Measurements from ENCODE around the gene CEBPB. TPM values are rescaled to one million over a fixed set of nuclear protein-coding genes. Genes with fewer than 3 reads are reported as not detected.

CEBPB gene
- total RNA-seq, 1 experiment from 2014 or later = 183 TPM

DNA sequence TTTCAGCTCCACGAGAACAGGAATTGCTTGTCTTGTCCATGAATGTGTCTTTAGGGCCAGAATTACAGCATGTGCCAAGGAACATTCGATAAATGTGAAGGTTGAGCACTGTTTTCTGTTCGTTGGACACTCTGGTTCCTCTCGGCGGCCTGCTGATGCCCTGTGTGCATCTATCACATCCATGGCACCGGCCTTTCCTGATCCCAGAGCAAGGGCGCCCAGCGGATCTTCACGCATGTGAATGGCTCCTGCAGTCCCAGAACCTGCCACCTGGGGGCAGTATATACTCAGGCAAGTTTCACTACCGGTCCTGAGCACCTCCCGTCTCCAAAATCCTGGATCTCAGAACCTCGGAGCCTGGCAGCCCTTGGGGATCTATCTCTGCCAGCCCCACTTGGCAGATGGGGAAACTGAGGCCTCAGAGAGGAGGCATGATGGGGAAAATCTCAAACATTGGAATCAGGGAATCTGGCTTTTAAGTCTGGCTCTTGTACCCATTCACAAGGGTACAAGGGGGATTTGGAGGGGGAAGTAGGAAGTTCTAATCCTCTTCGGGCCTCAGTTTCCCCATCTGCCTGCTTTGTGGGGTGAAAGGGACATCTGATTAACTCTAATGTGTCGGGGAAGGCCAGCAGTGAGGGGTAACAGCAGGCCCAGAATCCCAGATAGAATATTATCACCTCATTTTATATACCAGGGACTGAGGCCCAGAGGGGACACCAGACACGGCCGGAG lies 4.3 kb upstream of the CEBPB start:
- Histone ChIP-seq H3K4me1 (peaks cover 31% of the 10 kb centered on the region), H3K36me3 (ENCODE audit: control insufficient read depth, insufficient read depth, low read length) (no peaks in the 10 kb centered on the region), H3K9me3 (no peaks in the 10 kb centered on the region), H3K27me3 (replicated peaks; ENCODE audit: control insufficient read depth, insufficient read depth, low read length) (no peaks in the 10 kb centered on the region), H3K4me3 (ENCODE audit: low read depth, low read length) (no peak overlapping the region)
- POLR2A ChIA-PET = interaction anchor here (1.0 kb wide), 1 partner anchor 277 kb away, joined by 5 read pairs; no protein-coding TSS in a partner anchor
- Mint-ChIP-seq H3K4me1 (ENCODE audit: low read depth, unreplicated experiment) (peaks cover 30% of the 10 kb centered on the region), H3K4me3 (ENCODE audit: unreplicated experiment) (no peak overlapping the region), H3K27me3 (ENCODE audit: insufficient read depth, unreplicated experiment) (no peaks in the 10 kb centered on the region), H3K9me3 (ENCODE audit: unreplicated experiment) (no peaks in the 10 kb centered on the region), H3K27ac (ENCODE audit: unreplicated experiment) (peak overlapping the region; percentile 12), H3K36me3 (ENCODE audit: insufficient read depth, unreplicated experiment) (peaks cover 31% of the 10 kb centered on the region)
- TF ChIP-seq, protein P1, sequence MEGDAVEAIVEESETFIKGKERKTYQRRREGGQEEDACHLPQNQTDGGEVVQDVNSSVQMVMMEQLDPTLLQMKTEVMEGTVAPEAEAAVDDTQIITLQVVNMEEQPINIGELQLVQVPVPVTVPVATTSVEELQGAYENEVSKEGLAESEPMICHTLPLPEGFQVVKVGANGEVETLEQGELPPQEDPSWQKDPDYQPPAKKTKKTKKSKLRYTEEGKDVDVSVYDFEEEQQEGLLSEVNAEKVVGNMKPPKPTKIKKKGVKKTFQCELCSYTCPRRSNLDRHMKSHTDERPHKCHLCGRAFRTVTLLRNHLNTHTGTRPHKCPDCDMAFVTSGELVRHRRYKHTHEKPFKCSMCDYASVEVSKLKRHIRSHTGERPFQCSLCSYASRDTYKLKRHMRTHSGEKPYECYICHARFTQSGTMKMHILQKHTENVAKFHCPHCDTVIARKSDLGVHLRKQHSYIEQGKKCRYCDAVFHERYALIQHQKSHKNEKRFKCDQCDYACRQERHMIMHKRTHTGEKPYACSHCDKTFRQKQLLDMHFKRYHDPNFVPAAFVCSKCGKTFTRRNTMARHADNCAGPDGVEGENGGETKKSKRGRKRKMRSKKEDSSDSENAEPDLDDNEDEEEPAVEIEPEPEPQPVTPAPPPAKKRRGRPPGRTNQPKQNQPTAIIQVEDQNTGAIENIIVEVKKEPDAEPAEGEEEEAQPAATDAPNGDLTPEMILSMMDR (IDR thresholded peaks at IDR 0.05; ENCODE audit: insufficient read depth in 1 of 2, low read depth in 1 of 2, low read length in 1 of 2, severe bottlenecking in 1 of 2, unreplicated experiment in 1 of 2) = peak; percentile 99 to 100
- intact Hi-C loops (cut with micrococcal nuclease; ENCODE audit: unreplicated experiment) = loop anchor here (1.0 to 5.0 kb wide), 7 partner anchors 158 to 602 kb away; no protein-coding TSS in a partner anchor
- CTCF ChIA-PET = interaction anchor here (0.6 to 2.5 kb wide), 13 partner anchors 15 to 402 kb away, joined by 3 to 14 read pairs (median 5); partner anchors contain the start of gene PEDS1
- no TSS peak for BruUV-seq (replicated peaks)
- peak; percentile 96 to 99 for DNase-seq

DNA sequence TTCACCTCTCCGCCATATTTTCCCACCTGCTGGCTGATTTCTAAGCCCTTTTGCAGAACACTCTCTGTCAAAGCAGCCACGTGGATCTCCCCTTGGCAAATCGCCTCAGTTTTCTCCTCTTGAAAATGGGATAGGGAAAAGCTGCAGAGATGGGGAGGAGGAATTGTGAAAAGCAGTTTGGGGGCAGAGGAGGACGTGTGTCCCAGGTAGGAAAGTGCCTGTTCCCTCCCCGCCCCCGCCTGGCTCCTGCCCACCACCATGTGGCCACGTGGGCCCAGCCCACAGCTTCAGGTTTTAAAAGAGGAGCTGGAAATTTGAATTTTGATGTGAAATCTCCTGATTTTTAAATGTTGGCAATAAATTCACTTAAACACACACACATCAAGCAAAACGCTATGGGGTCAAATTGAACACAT lies 3.6 kb upstream of the CEBPB start:
- Histone ChIP-seq H3K27me3 (replicated peaks; ENCODE audit: control insufficient read depth, insufficient read depth, low read length) (no peaks in the 10 kb centered on the region), H3K9me3 (no peaks in the 10 kb centered on the region), H3K36me3 (ENCODE audit: control insufficient read depth, insufficient read depth, low read length) (no peaks in the 10 kb centered on the region), H3K4me3 (ENCODE audit: low read depth, low read length) (no peak overlapping the region), H3K4me1 (peaks cover 31% of the 10 kb centered on the region)
- TF ChIP-seq, protein P1 (IDR thresholded peaks at IDR 0.05; ENCODE audit: insufficient read depth in 1 of 2, low read depth in 1 of 2, low read length in 1 of 2, severe bottlenecking in 1 of 2, unreplicated experiment in 1 of 2) = no peak
- no peak for DNase-seq
- H3K36me3 Mint-ChIP-seq (ENCODE audit: insufficient read depth, unreplicated experiment) = peaks cover 38% of the 10 kb centered on the region
- H3K4me3 Mint-ChIP-seq (ENCODE audit: unreplicated experiment) = no peak overlapping the region
- H3K4me1 Mint-ChIP-seq (ENCODE audit: low read depth, unreplicated experiment) = peaks cover 30% of the 10 kb centered on the region
- H3K9me3 Mint-ChIP-seq (ENCODE audit: unreplicated experiment) = no peaks in the 10 kb centered on the region
- peak overlapping the region; percentile 12 for H3K27ac Mint-ChIP-seq (ENCODE audit: unreplicated experiment)
- intact Hi-C loops (cut with micrococcal nuclease; ENCODE audit: unreplicated experiment) = loop anchor here (1.0 to 5.0 kb wide), 7 partner anchors 158 to 602 kb away; no protein-coding TSS in a partner anchor
- CTCF ChIA-PET = interaction anchor here (0.5 to 5.5 kb wide), 23 partner anchors 8 to 943 kb away, joined by 3 to 31 read pairs (median 4); partner anchors contain the start of gene PEDS1
- no TSS peak for BruUV-seq (replicated peaks)
- POLR2A ChIA-PET = interaction anchor here (0.6 to 1.5 kb wide), 4 partner anchors 21 to 323 kb away, joined by 4 to 8 read pairs (median 4); partner anchors contain the start of gene PTPN1
- H3K27me3 Mint-ChIP-seq (ENCODE audit: insufficient read depth, unreplicated experiment) = no peaks in the 10 kb centered on the region

DNA sequence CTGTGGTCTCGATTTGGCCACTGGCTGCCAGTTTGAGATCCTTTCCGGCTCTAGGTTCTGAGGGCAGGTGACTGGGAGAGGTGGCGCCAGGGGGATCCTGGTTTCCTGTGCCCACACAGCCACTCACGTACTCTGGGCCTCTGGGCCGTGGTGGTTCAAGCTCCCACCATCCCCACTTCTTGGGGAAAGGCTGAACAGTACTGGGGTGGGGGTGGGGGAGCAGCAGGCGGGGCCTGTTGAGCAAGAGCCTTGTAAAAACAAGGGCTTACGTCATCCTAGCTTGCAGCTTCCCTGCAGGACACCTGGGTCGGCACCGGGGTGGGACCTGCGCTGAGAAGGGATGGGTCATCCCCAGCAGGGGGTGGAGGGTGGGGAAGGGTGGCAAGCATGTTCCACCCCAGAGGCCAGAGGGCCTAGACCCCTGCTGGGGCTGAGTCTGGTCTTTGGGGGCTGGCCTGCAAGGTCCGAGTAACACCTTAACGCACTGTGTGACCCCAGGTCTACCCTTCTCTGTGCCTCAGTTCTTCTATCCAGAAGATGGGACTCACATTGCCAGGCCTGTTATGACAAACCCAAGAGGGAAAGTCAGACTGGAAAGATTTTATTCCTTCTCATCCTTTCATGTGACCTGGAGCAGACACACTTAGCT lies 3.1 kb upstream of the CEBPB start:
- DNase-seq = peak; percentile 82 to 83
- Mint-ChIP-seq H3K36me3 (ENCODE audit: insufficient read depth, unreplicated experiment) (peaks cover 43% of the 10 kb centered on the region), H3K9me3 (ENCODE audit: unreplicated experiment) (no peaks in the 10 kb centered on the region), H3K27me3 (ENCODE audit: insufficient read depth, unreplicated experiment) (no peaks in the 10 kb centered on the region), H3K27ac (ENCODE audit: unreplicated experiment) (peak overlapping the region; percentile 29), H3K4me1 (ENCODE audit: low read depth, unreplicated experiment) (peaks cover 32% of the 10 kb centered on the region), H3K4me3 (ENCODE audit: unreplicated experiment) (no peak overlapping the region)
- POLR2A ChIA-PET = interaction anchor here (0.6 to 1.5 kb wide), 6 partner anchors 21 to 323 kb away, joined by 3 to 8 read pairs (median 4); partner anchors contain the start of genes PEDS1 and PTPN1
- H3K9me3 ChIP-seq = no peaks in the 10 kb centered on the region
- no peaks in the 10 kb centered on the region for H3K36me3 ChIP-seq (ENCODE audit: control insufficient read depth, insufficient read depth, low read length)
- H3K27me3 ChIP-seq (replicated peaks; ENCODE audit: control insufficient read depth, insufficient read depth, low read length) = no peaks in the 10 kb centered on the region
- CTCF ChIA-PET = interaction anchor here (0.5 to 5.5 kb wide), 28 partner anchors 9 to 943 kb away, joined by 3 to 31 read pairs (median 4); partner anchors contain the start of gene PEDS1
- H3K4me1 ChIP-seq = peaks cover 31% of the 10 kb centered on the region
- TF ChIP-seq, protein P1 (IDR thresholded peaks at IDR 0.05; ENCODE audit: insufficient read depth in 1 of 2, low read depth in 1 of 2, low read length in 1 of 2, severe bottlenecking in 1 of 2, unreplicated experiment in 1 of 2) = no peak
- intact Hi-C loops (cut with micrococcal nuclease; ENCODE audit: unreplicated experiment) = loop anchor here (2.0 to 5.0 kb wide), 3 partner anchors 157 to 601 kb away; no protein-coding TSS in a partner anchor
- H3K4me3 ChIP-seq (ENCODE audit: low read depth, low read length) = no peak overlapping the region
- BruUV-seq (replicated peaks) = no TSS peak

All from Caco-2 (cell line).